Raji (cell line): ENCODE results near the gene LOXL3.
A peak's percentile ranks its signal among the peaks of the same experiment; 100 is the strongest.

Experiments
- POLR2A ChIP-seq: IDR thresholded peaks from 2 replicates; pipeline ENCODE4 v1.6.1; 2011; ENCODE audit warnings: low read depth, low read length, control low read depth; ENCODE audit not compliant: insufficient read depth

Gene LOXL3

DNA sequence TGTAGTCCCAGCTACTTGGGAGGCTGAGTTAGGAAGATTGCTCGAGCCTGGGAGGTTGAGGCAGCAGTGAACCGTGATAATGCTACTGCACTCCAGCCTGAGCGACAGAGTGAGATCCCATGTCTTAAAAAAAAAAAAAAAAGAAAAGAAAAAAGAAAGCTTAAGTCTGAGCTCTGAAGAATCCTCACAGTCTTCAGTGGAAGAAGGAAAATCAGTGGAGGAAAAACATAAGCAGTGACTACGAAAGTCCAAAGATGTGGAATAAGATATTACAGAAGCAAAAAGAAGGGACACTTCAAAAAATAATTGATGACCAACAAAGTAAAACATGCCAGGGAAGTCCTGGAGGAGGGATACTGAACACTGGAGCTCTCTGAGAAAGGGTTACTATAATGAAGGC is 43.5 kb downstream of the LOXL3 start:
- TF ChIP-seq POLR2A = no peak

DNA sequence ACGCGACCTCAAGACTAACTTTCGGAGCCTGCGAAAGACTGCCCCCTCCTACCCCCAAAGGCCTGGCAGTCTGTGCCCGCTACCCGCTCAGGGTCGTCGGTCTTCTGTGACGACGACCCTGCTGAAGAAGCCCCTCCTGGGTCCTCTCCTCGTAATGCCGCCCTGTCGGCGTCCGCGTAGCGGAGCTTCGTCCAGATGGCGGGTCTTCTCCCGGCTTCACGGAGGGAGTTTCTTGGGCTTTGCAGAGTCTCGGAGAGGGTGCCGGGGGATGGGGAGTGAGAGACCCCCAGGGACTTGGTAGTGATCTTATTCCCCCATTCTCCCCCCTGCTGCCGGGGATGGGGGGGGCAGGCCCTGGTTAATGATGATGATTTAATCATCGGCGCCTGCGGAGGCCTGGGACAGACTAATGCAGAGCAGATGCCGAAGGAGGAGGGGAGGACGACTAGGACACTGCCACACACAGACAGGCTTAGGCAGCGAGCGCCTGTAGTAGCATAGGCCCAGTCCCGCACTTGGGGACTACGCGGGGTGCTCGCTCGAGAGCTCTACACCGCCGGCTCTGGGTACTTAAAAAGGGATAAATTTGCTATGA is 45.7 kb downstream of the LOXL3 start:
- TF ChIP-seq POLR2A = no peak

DNA sequence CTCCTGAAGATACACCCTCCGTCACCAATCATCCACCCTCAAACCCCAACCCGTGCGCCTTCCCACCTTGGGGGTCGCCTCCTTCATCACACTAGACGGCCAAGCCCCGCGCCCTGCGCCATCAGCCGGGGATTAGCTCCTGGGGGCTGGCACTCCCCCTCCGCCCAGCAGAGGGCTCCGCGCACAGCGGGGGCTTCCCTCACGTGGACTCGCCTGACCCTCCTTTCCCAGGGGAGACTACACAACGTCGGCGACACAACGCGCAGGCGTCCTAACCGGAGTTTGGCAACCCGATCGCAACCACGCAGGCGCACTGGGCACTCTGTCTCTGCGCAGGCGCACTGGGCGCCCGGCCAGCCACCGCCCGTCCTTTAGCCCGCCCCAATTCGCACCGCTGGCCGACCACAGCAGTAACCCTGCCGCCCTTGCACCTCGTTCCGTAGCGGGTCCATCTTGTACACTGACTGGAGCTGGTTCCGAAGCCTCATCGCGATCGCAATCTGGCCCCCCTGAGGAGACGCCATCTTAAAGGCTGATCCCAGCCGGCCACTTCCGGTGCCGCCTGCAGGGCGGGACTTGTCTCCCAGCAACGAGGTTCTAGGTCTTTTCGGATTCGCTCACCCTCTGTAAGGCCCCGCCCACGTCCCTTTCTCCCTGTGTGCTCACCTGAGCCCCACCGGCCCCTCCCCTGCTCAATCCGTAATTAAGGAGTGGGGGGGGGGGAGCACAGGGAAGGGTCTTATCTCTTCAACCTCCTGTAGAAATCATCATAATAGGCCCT is 46.4 kb downstream of the LOXL3 start, which contains the start of gene PCGF1:
PCGF1 (minus strand) TSS at position 551 of the 781 bp plus-strand sequence; CDS start at position 524, 27 bp downstream.
- TF ChIP-seq POLR2A = peak; percentile 77

DNA sequence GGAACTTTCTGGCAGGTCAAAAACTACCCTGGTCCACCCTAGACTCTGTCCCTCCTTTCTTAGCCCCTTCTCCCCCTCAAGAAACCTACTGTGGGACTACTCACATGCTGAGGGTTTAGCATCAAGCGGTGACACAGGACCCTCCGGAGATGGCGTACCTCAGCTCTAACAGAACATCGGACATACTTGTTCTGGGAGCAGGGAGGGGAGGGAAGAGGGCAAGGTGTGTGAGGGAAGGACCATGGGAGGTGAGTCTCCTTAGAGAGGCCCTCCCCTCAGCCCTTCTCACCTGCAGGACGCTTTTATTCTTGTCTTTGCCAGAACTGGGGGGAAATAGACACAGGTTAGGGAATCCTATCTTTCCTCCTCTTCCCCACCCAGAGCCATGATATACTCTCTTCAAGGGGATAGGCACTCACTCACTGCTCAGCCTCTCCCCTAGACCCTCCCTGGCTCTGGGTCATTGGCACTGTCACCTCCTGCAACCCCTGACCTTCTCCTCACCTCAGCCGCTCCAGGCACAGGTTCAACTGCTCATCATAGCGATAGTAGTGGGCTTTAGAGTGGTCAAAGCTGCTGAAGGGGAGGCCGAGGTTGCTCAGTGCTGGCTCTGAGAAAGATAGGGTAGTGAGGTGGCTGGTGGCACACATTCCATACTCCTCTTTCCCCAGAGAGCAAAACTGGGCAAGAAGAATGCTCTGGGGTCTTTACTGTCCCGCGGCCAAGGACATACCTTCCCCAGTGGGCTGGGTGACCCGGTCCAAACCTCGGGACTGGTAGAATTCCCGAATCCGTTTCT is 48.1 kb downstream of the LOXL3 start:
- no peak for TF ChIP-seq POLR2A

DNA sequence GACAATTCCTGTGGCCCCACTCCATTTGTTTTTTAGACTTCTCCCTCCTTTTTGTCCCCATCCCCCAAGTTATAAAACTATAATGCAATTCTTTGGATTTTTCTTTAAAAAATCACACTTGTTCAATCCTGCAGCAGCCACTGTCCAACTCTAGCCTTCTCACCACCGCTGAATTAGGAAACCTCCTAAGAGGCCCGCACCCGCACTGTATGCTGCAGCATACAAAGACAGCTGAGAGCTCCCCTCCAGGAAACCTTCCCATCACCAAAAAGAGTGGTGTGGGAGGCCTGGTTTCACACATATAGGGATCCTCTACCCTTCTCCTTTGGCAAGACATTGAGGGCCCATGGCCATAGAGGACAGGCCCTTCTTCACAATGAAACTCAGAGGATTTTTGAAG is 49.2 kb downstream of the LOXL3 start:
- TF ChIP-seq POLR2A = no peak

DNA sequence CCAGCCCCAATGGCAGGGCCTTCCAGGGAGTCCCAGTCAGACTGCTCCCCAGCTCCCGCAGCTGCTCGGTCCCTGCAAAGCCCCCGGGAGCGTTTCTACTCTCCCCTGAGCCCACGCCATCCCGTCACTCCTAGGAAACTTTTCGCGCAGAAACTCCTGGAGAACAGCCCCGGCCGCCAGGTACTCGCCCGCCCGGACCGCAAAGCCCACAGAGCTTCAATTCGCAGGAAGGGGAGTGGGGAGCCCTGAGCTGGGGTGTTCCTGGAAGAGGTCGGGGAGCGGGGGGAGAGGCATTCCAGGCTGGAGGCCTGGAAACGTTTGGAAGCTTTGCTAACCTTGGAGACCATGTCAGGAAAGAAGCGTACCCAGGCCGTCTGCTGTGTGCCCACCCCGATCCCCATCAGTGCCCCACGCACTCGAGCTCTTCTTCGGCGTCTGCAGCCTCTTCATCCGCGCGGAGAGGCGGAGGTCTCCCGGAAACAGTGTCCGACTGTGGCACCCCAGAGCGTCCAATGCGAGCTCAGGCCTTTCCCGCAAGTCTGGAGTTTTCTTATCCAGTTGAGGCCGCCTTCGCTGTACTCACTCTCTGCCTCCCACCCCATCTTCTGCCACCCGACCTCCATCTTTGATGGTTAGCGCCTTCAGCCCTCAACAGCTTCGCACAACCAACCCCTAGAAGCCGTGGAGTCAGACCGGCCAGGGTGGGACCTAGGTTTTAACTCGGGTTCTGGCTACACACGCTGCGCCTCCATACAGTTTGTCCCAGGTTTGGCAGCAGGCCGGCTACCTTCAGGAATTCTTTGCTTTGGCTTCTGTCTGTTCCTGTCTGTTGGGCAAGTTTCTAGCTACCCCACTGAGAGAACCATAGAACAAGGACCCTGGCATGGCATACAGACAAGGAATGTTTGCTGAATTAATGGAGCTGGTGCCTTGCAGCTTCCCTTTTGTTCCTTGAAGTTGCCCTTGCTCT is 50.0 kb downstream of the LOXL3 start:
- TF ChIP-seq POLR2A = no peak

DNA sequence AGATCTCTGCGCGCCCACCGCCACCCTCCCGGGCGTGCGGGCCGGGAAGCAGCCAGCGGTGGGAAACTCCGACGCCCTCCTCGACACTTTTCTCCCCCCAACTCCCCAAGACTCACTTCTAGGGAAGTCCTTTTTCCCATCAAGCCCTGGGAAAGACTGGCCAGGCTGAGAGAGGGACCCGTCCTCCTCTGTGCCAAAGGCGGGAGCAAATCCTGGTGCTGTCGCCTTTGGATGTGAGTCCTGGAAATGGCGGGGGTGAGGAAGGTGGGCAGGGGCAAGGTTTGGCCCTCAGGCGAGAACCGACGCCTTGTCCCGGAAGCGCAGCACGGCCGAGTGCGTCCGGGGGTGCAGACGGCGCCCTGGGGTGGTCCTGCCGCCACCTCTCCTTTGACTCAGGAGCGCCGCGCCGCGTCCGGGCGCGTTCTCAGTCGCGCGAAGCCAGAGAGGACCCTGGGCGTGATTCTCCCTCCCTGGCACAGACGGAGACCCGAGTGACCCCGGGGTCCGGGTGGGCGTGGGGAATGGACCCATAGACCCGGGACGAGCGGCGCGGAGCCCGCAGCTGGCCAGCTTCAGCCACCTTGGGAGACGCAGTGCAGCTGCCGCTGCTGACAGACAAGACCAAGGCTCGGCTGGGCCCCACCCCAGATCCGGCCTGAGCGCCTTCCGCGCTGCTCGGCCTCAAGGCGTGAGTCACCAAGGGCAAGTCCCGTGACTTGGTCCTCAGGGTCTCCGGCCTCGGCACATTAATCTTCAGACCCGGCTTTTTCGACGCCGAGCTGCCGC is 50.8 kb downstream of the LOXL3 start:
- TF ChIP-seq POLR2A = peak; percentile 46; the same call in 1 of the 2 replicates

DNA sequence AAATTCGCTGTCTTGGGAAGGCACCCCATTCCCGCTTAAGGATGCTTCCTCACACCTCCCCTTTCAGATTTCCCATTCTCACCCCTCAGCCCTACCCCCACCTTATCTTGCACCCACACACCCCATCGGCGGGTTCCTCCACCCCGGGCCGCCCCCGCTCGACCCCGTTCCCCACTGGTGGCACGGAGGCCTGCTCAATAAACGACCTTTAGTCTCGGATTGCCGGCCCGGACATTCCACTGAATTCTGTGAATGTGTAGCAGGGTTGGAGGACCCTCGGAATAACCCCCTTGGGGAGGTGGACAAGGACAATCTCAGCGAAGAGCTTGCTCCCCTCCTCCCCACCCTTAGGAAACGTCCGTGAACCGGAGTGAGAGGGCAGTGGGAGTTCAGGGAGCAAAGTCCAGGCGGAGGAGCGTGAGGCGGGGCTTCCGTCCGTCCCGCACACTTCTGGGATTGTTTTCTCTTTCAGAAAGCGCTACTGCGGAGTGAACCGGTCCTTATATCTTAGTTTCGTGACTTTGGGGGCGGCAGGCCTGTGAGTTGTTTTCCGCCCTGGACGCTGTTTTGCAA is 51.5 kb downstream of the LOXL3 start:
- TF ChIP-seq POLR2A = no peak

DNA sequence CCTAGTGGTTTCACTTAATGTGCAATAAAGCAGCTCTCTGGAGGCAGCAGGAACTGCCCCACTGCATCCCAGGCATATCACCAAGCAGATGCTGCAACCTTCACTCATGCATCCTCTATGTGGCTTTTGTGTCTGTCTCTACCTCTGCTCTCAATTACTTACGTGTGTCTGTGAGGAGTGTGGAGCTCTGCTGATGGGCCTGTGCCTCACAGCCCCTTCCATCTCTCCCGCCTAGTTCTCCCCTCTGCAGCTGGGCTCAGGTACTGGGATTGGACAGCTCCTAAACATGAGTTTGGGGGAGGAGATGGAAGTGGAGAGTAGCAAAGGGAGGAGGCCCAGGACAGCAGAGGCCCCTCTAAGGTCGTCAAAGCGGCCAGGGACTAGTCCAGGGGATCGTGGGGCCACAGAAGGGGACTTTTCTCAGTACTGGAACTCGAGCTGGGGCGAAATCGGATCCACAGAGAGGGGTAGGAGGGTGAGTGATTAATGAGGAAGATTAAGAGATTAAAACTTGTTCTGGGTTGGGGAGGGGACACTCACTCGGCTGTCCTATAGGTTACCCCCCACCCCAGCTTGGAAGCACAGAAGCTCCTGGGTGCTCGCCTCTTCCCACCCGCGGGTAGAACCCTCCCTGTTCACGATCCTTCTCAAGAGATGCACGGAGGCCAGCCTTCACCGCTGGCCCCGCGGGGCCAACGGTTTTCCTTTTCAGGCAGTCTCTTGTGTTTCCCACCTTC is 52.2 kb downstream of the LOXL3 start:
- no peak for TF ChIP-seq POLR2A

DNA sequence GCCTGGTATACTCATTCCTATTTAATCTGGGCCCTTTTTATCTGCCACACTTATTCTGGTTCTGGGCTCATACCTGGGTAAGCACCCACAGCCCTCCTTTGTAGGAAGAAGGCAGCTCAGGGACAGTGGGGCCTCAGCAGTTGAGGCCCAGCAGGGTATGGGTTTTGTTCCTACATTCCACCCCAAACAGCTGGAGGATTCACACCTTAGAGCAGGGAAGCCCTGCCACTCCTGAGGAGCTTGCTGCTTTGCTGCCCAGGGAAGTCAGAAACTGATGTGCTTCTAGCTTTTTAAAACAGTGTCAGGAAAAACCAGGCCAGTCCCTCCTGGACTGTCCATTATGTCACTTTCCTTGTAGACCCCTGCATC is 53.2 kb downstream of the LOXL3 start:
- no peak for TF ChIP-seq POLR2A

DNA sequence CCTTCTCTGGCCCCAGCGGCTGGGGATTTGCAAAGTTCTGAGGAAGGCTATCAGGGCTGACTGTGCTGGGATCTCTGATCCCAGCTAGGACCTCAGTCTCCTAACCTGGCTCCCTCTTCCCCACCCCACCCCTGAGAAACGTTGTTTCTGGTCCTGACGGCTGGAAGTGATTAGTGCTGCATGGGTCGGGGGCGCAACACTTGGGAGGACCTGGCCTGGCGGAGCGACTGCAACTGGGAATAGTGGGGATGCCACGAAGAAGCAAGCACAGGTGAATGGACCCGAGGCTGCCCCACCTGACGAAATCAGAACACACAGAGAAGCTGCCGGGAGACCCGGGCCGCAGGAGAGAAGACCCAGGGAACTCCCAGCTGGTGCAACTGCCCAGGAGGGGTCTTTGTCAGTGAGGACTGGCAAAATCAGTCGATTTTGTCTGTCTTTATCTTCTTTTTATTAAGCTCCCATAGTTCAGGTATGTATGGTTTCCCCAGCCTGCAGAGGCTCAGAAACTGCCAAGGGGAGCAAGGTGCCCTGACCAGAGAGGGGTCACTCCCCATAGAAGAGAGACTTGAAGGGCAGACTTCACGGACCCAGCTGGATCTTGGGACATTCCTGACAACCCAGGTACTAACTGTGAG is 53.7 kb downstream of the LOXL3 start:
- TF ChIP-seq POLR2A = no peak

DNA sequence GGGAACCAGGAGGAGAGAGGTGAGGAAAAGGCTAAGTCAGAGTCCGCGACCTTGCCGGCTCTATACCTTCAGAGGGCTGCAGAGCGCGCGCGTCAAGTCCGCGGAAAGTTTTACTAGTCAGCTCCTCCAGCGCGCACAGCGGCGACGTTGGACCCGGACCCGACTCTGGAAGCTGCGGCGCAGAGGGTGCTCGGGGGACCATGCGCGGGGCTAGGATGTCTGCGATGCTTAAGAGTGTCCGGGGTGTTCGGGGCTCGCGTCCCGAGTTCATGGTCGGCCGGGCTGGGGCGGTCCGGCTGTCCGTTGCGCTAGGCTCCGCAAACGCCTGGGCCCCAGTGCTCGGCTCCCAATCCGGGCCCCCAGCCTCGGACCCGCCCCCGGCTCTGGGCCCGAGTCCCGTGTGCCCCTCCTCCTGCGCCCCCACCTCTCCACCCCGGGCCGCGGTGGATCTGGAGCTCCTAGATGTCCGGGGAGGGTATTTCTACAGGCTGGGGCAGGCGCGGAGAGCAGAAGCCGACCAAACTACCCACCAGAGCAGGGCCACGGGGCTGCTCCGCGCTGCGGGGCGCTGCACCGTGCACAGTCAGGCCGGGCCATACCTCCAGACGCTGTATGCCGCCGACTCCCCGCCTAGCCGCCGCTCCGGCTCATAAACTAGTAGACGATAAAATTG is 54.3 kb downstream of the LOXL3 start, which contains the start of gene LBX2:
LBX2 (minus strand) TSS at position 337 of the 673 bp plus-strand sequence; CDS start at position 271, 66 bp downstream.
- TF ChIP-seq POLR2A = no peak
